A549 (cell line): ENCODE results near the gene LUZP4. TPM values are rescaled to one million over a fixed set of nuclear protein-coding genes. Genes with fewer than 3 reads are reported as not detected.

Source experiments
- ATAC-seq, 2 experiments: fragments of 200-7000 bp in 1 of 2; fragments of >200 bp in 1 of 2; cut with Nextera tagmentation in 1 of 2; cut with Tn5 transposase in 1 of 2; 3 replicates each; pipeline versions ENCODE4 v1.8.0 to v1.9.1; 2018 to 2020; ENCODE audit warnings: mild to moderate bottlenecking in 1 of 2, moderate library complexity in 1 of 2
- CTCF ChIA-PET: fragments of 300-600 bp; sonication (Branson Sonifier 250); formaldehyde crosslinking; extraction: SDS; loops from one replicate; lab custom pipeline; 2021; ENCODE audit warnings: antibody characterized with exemption, inconsistent platforms; lab: Yijun Ruan, JAX
- POLR2A ChIA-PET: fragments of 350-600 bp; formaldehyde crosslinking; extraction: SDS; loops from one replicate; lab custom pipeline; 2021; ENCODE audit warnings: antibody characterized with exemption, inconsistent platforms; lab: Yijun Ruan, JAX
- DNase-seq, 2 experiments: peaks; one replicate each; pipeline versions ENCODE4 v3.0.0 to v3.0.0-alpha.2; 2011 to 2016; ENCODE audit warnings: low read depth in 1 of 2, low spot score in 1 of 2
- FAIRE-seq: peaks from 2 replicates; lab custom pipeline; 2011; peaks lifted over from hg19 to GRCh38; lab: Jason Lieb, UNC
- H3K27ac ChIP-seq, 2 experiments: fragments of >200 bp; sonication (Bioruptor Twin); formaldehyde crosslinking; 3 replicates each; pipeline ENCODE4 v1.5.1; 2016 to 2017
- H3K4me1 ChIP-seq: fragments of >200 bp; sonication (Bioruptor Twin); formaldehyde crosslinking; 3 replicates; pipeline ENCODE4 v1.6.1; 2016
- H3K4me2 ChIP-seq: fragments of >200 bp; sonication (Bioruptor Twin); formaldehyde crosslinking; 3 replicates; pipeline ENCODE4 v1.6.1; 2016
- H3K4me3 ChIP-seq: fragments of >200 bp; sonication (Bioruptor Twin); formaldehyde crosslinking; 3 replicates; pipeline ENCODE4 v1.5.1; 2016
- H3K9me3 ChIP-seq: fragments of >200 bp; sonication (Bioruptor Twin); formaldehyde crosslinking; 3 replicates; pipeline ENCODE4 v1.6.1; 2016
- ATOH8 ChIP-seq: fragments of 250-450 bp; sonication (Bioruptor Pico); IDR thresholded peaks from 2 replicates; pipeline ENCODE4 v1.5.0; 2020; ENCODE audit warnings: low read depth, mild to moderate bottlenecking, moderate library complexity
- BHLHE40 ChIP-seq: IDR thresholded peaks from 2 replicates; pipeline ENCODE4 v1.6.1; 2012; ENCODE audit warnings: low read depth, low read length, inconsistent platforms
- CEBPB ChIP-seq, 2 experiments: fragments of >200 bp in 1 of 2; sonication (Bioruptor Twin) in 1 of 2; formaldehyde crosslinking in 1 of 2; IDR thresholded peaks; 2 replicates each; pipeline ENCODE4 v1.6.1; 2012 to 2016
- EHF ChIP-seq: fragments of 250-450 bp; sonication (Bioruptor Pico); IDR thresholded peaks from 2 replicates; pipeline ENCODE4 v1.5.0; 2020; ENCODE audit warnings: mild to moderate bottlenecking
- EHMT2 ChIP-seq: fragments of 200-600 bp; sonication (generic); IDR thresholded peaks from 2 replicates; pipeline ENCODE4 v1.6.1; 2016; ENCODE audit warnings: antibody characterized with exemption, low read depth, mild to moderate bottlenecking, moderate library complexity
- FOSL2 ChIP-seq, 2 experiments: fragments of 450-650 bp in 1 of 2; fragments of >200 bp in 1 of 2; sonication (Bioruptor Twin) in 1 of 2; formaldehyde crosslinking; IDR thresholded peaks; 2 replicates each; pipeline versions ENCODE4 v1.5.0 to v1.6.1; 2016 to 2020; ENCODE audit warnings: mild to moderate bottlenecking in 1 of 2, moderate library complexity in 1 of 2
- HOXA7 ChIP-seq: fragments of 250-450 bp; sonication (Bioruptor Pico); IDR thresholded peaks from 2 replicates; pipeline ENCODE4 v1.5.0; 2020; ENCODE audit warnings: mild to moderate bottlenecking, moderate library complexity
- JUN ChIP-seq, 2 experiments: fragments of >200 bp; sonication (Bioruptor Twin); formaldehyde crosslinking; IDR thresholded peaks; 2 replicates in 1 of 2; 3 replicates in 1 of 2; pipeline ENCODE4 v1.6.1; 2016 to 2017
- JUNB ChIP-seq: fragments of >200 bp; sonication (Bioruptor Twin); formaldehyde crosslinking; IDR thresholded peaks from 2 replicates; pipeline ENCODE4 v1.6.1; 2016
- KDM5A ChIP-seq: fragments of 200-600 bp; sonication (generic); IDR thresholded peaks from 2 replicates; pipeline ENCODE4 v1.6.1; 2016; ENCODE audit warnings: antibody characterized with exemption, mild to moderate bottlenecking
- MAFK ChIP-seq: fragments of 450-650 bp; IDR thresholded peaks from 2 replicates; pipeline ENCODE4 v1.6.1; 2014; ENCODE audit not compliant: partially characterized antibody
- MYC ChIP-seq: IDR thresholded peaks from 2 replicates; pipeline ENCODE4 v1.6.1; 2012; ENCODE audit warnings: mild to moderate bottlenecking, inconsistent platforms, low read length, improper control_type of control experiment, borderline replicate concordance
- NFE2L2 ChIP-seq: fragments of 150-350 bp; conservative IDR thresholded peaks from 2 replicates; pipeline ENCODE4 v1.6.1; 2014; ENCODE audit warnings: low read length
- NPAS2 ChIP-seq: fragments of 250-450 bp; sonication (Bioruptor Pico); IDR thresholded peaks from 2 replicates; pipeline ENCODE4 v1.8.0; 2022; ENCODE audit warnings: mild to moderate bottlenecking, moderate library complexity, borderline replicate concordance
- RAD21 ChIP-seq, 2 experiments: fragments of >200 bp in 1 of 2; sonication (Bioruptor Twin) in 1 of 2; formaldehyde crosslinking in 1 of 2; IDR thresholded peaks in 1 of 2; conservative IDR thresholded peaks in 1 of 2; 2 replicates in 1 of 2; 3 replicates in 1 of 2; pipeline ENCODE4 v1.6.1; 2012 to 2018; ENCODE audit warnings: inconsistent platforms in 1 of 2
- TP53 ChIP-seq: fragments of 250-450 bp; sonication (Bioruptor Pico); IDR thresholded peaks from 2 replicates; pipeline ENCODE4 v1.5.0; 2021; ENCODE audit warnings: mild to moderate bottlenecking, moderate library complexity
- USF2 ChIP-seq: fragments of 450-650 bp; IDR thresholded peaks from 2 replicates; pipeline ENCODE4 v1.6.1; 2014; ENCODE audit warnings: antibody characterized with exemption
- ZSCAN20 ChIP-seq: fragments of 250-450 bp; sonication (Bioruptor Pico); IDR thresholded peaks from 2 replicates; pipeline ENCODE4 v1.8.0; 2022; ENCODE audit warnings: mild to moderate bottlenecking, moderate library complexity
- WGBS: methylation state at CpG from one replicate; pipeline ENCODE4 v1.1.6; 2017; ENCODE audit errors: missing lambda C conversion rate; 5-methylcytosine and 5-hydroxymethylcytosine counted together
- polyA plus RNA-seq, 4 experiments: library from polyadenylated mRNA; depleted of rRNA in 3 of 4; stranded (reverse); fragments of >200 nt; fragmentation: RNase III in 1 of 4; extraction: RNeasy Plus Mini Kit Qiagen cat#74134 plus additional on column Dnase treatment in 1 of 4; gene quantifications; 2 replicates in 3 of 4; 3 replicates in 1 of 4; pipeline ENCODE4 v1.2.3, GENCODE V29; 2011 to 2017
- TF ChIP-seq, protein P1 (sequence below): IDR thresholded peaks from 2 replicates; pipeline ENCODE4 v1.6.1; 2012

Gene LUZP4
- polyA plus RNA-seq, 2 of the 4 experiments (the other 2 are of a cell fraction) = not detected

GRCh38 chrX:115268421-115268820 lies 21.1 kb upstream of the LUZP4 start:
- Histone ChIP-seq H3K4me3 (no peak overlapping the region), H3K9me3 (no peaks in the 10 kb centered on the region), H3K27ac (no peak overlapping the region), H3K4me2 (no peak overlapping the region), H3K4me1 (no peaks in the 10 kb centered on the region)
- DNase-seq (peak; percentile 3 to 18), ATAC-seq (peak in 1 of 2 experiments; percentile 65; a peak in 3 of 6 replicates), FAIRE-seq (no peak)
- TF ChIP-seq TP53 (CRISPR knock-in tag) (no peak), ATOH8 (CRISPR knock-in tag) (no peak), CEBPB (IDR thresholded peaks at IDR 0.05) (no peak)
- CTCF ChIA-PET = interaction anchor here (0.6 to 1.1 kb wide), 2 partner anchors 18 to 403 kb away, joined by 3 read pairs; no protein-coding TSS in a partner anchor
- WGBS = 3% methylated on average over 3 of the region's 3 CpGs
- POLR2A ChIA-PET = no interaction called here

GRCh38 chrX:115269051-115269683 lies 20.3 kb upstream of the LUZP4 start:
- H3K4me1 ChIP-seq = no peaks in the 10 kb centered on the region
- ATAC-seq (no peak), FAIRE-seq (peak; percentile 93), DNase-seq (no peak)
- H3K4me2 ChIP-seq = no peak overlapping the region
- no peaks in the 10 kb centered on the region for H3K9me3 ChIP-seq
- H3K4me3 ChIP-seq = no peak overlapping the region
- WGBS = 91% methylated on average over 1 of the region's 1 CpG
- no peak overlapping the region for H3K27ac ChIP-seq
- CTCF ChIA-PET = interaction anchor here (0.6 kb wide), 1 partner anchor 402 kb away, joined by 3 read pairs; no protein-coding TSS in a partner anchor
- TF ChIP-seq, protein P1, sequence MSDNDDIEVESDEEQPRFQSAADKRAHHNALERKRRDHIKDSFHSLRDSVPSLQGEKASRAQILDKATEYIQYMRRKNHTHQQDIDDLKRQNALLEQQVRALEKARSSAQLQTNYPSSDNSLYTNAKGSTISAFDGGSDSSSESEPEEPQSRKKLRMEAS = no peak
- TF ChIP-seq EHF (CRISPR knock-in tag) (no peak), MAFK (no peak), TP53 (CRISPR knock-in tag) (no peak), HOXA7 (CRISPR knock-in tag) (no peak), ATOH8 (CRISPR knock-in tag) (no peak), USF2 (no peak), ZSCAN20 (CRISPR knock-in tag) (no peak), KDM5A (no peak), MYC (no peak), JUN (IDR thresholded peaks at IDR 0.05) (no peak), EHMT2 (no peak)
- TF ChIP-seq, all 56 proteins: peak for 0
- POLR2A ChIA-PET = no interaction called here

GRCh38 chrX:115284877-115285276 lies 4.6 kb upstream of the LUZP4 start:
- Histone ChIP-seq H3K4me1 (no peaks in the 10 kb centered on the region), H3K4me2 (no peak overlapping the region), H3K4me3 (no peak overlapping the region)
- peak; percentile 93 for FAIRE-seq
- DNase-seq = no peak
- TF ChIP-seq NPAS2 (CRISPR knock-in tag) = no peak
- 0 out of 5 replicates have a peak, but pooled peaks of 1 of the 2 experiments have one; percentile 6 for TF ChIP-seq RAD21 (conservative IDR thresholded peaks at IDR 0.05 in 1 of 2, IDR thresholded peaks at IDR 0.05 in 1 of 2)
- TF ChIP-seq, all 56 proteins: peak for 1
- Histone ChIP-seq H3K9me3 (no peaks in the 10 kb centered on the region), H3K27ac (no peak overlapping the region)
- 27% methylated on average over 4 of the region's 4 CpGs for WGBS
- ATAC-seq = no peak
- ChIA-PET CTCF (no interaction called here), POLR2A (no interaction called here)

DNA sequence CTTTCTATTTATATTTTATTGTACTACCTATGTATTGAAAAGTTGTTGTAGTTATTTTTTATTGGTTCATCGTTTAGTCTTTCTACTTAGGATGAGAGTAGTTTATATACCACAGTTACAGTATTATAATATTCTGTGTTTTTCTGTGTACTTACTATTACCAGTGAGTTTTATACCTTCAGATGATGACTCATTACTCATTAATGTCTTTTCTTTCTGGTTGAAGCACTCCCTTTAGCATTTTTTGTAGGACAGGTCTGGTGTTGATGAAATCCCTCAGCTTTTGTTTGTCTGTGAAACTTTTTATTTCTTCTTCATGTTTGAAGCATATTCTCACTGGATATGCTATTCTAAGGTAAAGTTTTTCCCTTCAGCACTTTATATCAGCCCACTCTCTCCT lies 7.7 kb downstream of the LUZP4 start:
- 17% methylated on average over 1 of the region's 1 CpG for WGBS
- ChIA-PET POLR2A (no interaction called here), CTCF (no interaction called here)
- Histone ChIP-seq H3K4me3 (no peak overlapping the region), H3K9me3 (no peaks in the 10 kb centered on the region), H3K27ac (no peak overlapping the region), H3K4me1 (no peaks in the 10 kb centered on the region), H3K4me2 (no peak overlapping the region)
- ATAC-seq (no peak), DNase-seq (no peak), FAIRE-seq (no peak)
- no peak for TF ChIP-seq JUNB
- TF ChIP-seq MAFK = no peak
- TF ChIP-seq NFE2L2 = no peak
- TF ChIP-seq FOSL2 (IDR thresholded peaks at IDR 0.05) = no peak
- TF ChIP-seq FOSL2 (CRISPR knock-in tag; IDR thresholded peaks at IDR 0.05) = peak; percentile 33
- no peak for TF ChIP-seq BHLHE40
